ENCODE measurements around the gene PKP3.
"Not testable (repeated sequence)": the region's sequence is repeated elsewhere in the genome, so short reads cannot be mapped to it uniquely, and the experiment has no call there.

PKP3 gene

DNA sequence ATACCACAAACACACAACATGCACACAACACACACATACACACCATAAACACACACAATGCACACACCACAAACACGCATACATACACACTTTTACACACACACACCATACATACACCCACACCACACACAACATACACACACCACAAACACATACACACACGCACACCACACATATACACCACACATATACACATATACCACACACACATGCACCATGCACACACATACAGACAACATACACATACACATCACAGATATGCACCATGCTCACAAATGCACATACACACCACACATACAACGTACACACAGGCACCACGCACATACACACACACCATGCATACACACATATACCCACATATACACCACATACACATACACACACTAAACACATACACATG, 36.4 kb upstream of the PKP3 start:
- peaks cover 4% of the 10 kb centered on the region for H3K36me3 Mint-ChIP-seq (ENCODE audit: insufficient read depth)
- no peak overlapping the region for H3K27ac Mint-ChIP-seq (ENCODE audit: low read depth)
- H3K9me3 Mint-ChIP-seq = no peaks in the 10 kb centered on the region
- peaks cover 23% of the 10 kb centered on the region for H3K4me1 Mint-ChIP-seq
- ATAC-seq (replicated peaks; ENCODE audit: extremely low read depth, poor library complexity, severe bottlenecking) (no peak), DNase-seq (ENCODE audit: low spot score in 2 of 2) (no peak)
- no peaks in the 10 kb centered on the region for H3K27me3 Mint-ChIP-seq
- H3K4me3 Mint-ChIP-seq = no peak overlapping the region

- H3K4me1 Mint-ChIP-seq = peaks cover 17% of the 10 kb centered on the region
- ATAC-seq (replicated peaks; ENCODE audit: extremely low read depth, poor library complexity, severe bottlenecking) = no peak
- no peak for DNase-seq (ENCODE audit: low spot score in 2 of 2)
- peaks cover 4% of the 10 kb centered on the region for H3K36me3 Mint-ChIP-seq (ENCODE audit: insufficient read depth)
- no peak overlapping the region for H3K4me3 Mint-ChIP-seq
- no peak overlapping the region for H3K27ac Mint-ChIP-seq (ENCODE audit: low read depth)
- H3K27me3 Mint-ChIP-seq = no peaks in the 10 kb centered on the region
- H3K9me3 Mint-ChIP-seq = no peaks in the 10 kb centered on the region
Observed at GRCh38 chr11:358129-358800, 35.7 kb upstream of the PKP3 start.

- Mint-ChIP-seq H3K4me1 (peaks cover 14% of the 10 kb centered on the region), H3K4me3 (peak overlapping the region; percentile 41), H3K27me3 (no peaks in the 10 kb centered on the region), H3K36me3 (ENCODE audit: insufficient read depth) (peaks cover 4% of the 10 kb centered on the region), H3K9me3 (no peaks in the 10 kb centered on the region), H3K27ac (ENCODE audit: low read depth) (peak overlapping the region; percentile 94)
- DNase-seq (ENCODE audit: low spot score in 2 of 2) (peak in 1 of 2 donors; percentile 55), ATAC-seq (replicated peaks; ENCODE audit: extremely low read depth, poor library complexity, severe bottlenecking) (peak; percentile 79)
Observed at GRCh38 chr11:359181-359714, 34.8 kb upstream of the PKP3 start.

DNA sequence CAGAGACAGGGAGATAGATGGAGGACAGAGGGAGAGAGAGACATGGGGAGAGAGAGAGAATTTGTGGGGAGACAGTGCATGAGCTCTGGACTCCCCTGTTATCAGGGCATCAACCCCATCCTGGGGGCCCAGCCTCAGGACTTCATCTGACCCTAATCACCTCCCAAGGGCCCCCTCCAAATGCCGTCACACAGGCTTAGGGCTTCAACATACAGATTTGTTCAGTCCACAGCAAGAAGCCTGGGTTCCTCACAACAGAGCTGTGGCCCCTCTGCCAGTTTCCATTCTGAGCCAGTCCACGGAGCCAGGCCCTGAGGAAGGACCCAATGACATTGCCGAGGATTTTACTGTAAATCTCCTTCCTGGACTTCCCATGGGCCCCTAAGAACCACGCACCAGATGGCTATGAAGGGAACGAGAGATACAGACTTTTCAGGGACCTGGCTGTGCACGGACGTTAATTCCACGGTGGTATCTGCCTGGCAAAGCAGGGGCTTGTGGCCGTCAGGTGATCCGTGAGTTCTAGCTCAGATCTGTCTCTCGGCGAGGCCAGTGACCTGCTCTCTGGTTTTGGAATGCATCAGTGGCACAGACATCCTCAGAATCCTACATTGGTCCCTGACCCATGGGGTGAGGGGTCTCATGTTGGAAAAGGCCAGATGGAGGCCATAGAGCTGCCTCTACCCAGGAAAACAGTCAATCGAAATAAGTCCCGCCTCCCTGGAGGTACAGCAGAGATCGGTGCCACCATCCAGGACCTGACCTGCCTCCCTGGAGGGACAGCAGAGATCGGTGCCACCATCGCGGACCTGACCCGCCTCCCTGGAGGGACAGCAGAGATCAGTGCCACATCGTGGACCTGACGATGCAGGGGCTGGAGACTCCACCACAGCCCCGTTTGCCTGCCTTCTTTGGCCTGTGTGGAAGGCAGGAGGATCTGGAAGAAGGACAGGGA, 33.4 kb upstream of the PKP3 start:
- no peak overlapping the region for H3K4me3 Mint-ChIP-seq
- H3K27me3 Mint-ChIP-seq = no peaks in the 10 kb centered on the region
- peak overlapping the region; percentile 94 for H3K27ac Mint-ChIP-seq (ENCODE audit: low read depth)
- H3K36me3 Mint-ChIP-seq (ENCODE audit: insufficient read depth) = peaks cover under 1% of the 10 kb centered on the region
- no peak for DNase-seq (ENCODE audit: low spot score in 2 of 2)
- no peaks in the 10 kb centered on the region for H3K9me3 Mint-ChIP-seq
- H3K4me1 Mint-ChIP-seq = peaks cover 20% of the 10 kb centered on the region
- no peak for ATAC-seq (replicated peaks; ENCODE audit: extremely low read depth, poor library complexity, severe bottlenecking)

GRCh38 chr11:362642-363442, 31.2 kb upstream of the PKP3 start:
- Mint-ChIP-seq H3K27me3 (peaks cover 15% of the 10 kb centered on the region), H3K36me3 (ENCODE audit: insufficient read depth) (no peaks in the 10 kb centered on the region), H3K27ac (ENCODE audit: low read depth) (no peak overlapping the region), H3K4me3 (no peak overlapping the region), H3K4me1 (peaks cover 21% of the 10 kb centered on the region), H3K9me3 (no peaks in the 10 kb centered on the region)
- DNase-seq (ENCODE audit: low spot score in 2 of 2) = no peak
- ATAC-seq (replicated peaks; ENCODE audit: extremely low read depth, poor library complexity, severe bottlenecking) = no peak

- H3K27me3 Mint-ChIP-seq = peaks cover 21% of the 10 kb centered on the region
- not testable (repeated sequence) for DNase-seq (ENCODE audit: low spot score in 2 of 2); H3K36me3 Mint-ChIP-seq (ENCODE audit: insufficient read depth); H3K9me3 Mint-ChIP-seq; ATAC-seq (replicated peaks; ENCODE audit: extremely low read depth, poor library complexity, severe bottlenecking); H3K27ac Mint-ChIP-seq (ENCODE audit: low read depth); H3K4me3 Mint-ChIP-seq
- peaks cover 27% of the 10 kb centered on the region for H3K4me1 Mint-ChIP-seq
Observed at GRCh38 chr11:363443-363805, 30.6 kb upstream of the PKP3 start.

DNA sequence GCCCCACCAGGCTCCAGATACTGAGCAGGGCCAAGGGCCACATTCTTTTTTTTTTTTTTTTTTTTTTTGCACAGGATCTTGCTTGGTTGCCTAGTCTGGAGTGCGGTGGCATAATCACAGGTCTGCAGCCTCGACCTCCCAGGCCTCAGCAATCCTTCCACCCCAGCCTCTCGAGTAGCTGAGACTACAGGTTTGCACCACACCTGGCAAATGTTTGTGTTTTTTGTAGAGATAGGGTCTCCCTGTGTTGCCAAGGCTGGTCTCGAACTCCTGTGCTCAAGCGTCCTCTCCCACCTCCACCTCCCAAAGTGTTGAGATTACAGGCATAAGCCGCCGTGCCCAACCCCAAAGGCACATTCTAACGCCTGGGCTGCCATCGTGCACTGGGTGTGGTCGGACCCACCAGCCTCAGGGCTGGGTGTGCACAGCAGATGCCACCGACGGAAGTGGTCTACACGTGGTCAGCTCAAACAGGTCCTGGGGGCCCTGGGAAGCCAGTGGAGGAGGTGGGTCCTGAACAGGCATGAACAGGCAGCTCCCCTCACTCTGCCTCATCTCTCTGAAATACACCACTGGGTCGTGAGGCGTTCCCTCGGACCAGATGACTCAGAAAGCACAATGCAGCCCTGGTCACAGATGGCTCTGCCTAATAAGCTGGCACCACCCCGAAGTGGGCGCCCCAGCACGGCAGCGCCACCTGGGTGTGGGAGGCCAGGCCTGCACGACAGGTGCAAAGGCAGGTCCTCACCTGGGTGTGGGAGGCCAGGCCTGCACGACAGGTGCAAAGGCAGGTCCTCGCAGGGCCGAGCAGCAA, 29.9 kb upstream of the PKP3 start:
- H3K9me3 Mint-ChIP-seq = no peaks in the 10 kb centered on the region
- peaks cover 3% of the 10 kb centered on the region for H3K36me3 Mint-ChIP-seq (ENCODE audit: insufficient read depth)
- DNase-seq (ENCODE audit: low spot score in 2 of 2) (peak; percentile 66 to 75), ATAC-seq (replicated peaks; ENCODE audit: extremely low read depth, poor library complexity, severe bottlenecking) (peak; percentile 81)
- H3K4me1 Mint-ChIP-seq = peaks cover 30% of the 10 kb centered on the region
- peaks cover 27% of the 10 kb centered on the region for H3K27me3 Mint-ChIP-seq
- H3K4me3 Mint-ChIP-seq = peak overlapping the region; percentile 23
- peak overlapping the region; percentile 74 for H3K27ac Mint-ChIP-seq (ENCODE audit: low read depth)

DNA sequence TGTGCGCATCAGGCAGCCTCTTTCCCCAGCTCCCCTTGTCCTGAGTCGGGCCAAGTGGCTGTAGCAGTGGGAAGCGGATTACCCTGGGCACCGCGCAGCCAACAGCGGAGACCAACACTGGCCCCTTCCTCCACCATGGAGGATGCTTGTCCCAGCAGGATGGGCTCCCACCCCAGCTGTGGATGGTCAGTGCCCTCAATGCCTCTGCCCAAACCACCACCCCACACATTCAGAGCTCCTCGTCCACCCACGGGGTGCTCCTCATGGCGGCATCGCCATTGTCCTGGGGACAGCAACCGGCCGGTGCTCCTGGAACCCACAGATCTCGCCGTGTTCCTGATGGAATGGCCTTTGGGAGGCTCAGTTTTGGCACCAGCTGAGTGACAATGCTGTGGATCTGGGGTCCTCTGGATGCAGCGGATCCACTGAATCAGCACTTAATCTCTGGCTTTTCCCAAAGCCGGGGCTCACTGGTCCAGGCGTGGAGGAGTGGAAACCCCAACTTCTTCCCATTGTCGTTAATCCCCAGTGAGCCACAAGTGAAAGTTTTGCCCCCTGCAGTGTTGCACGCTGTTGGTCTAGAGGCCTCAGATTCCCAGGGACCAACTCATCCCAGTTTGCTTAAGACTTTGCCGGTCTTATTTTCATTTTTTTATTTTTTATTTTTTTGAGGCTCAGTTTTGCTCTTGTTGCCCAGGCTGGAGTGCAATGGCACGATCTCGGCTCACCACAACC, 28.9 kb upstream of the PKP3 start:
- Mint-ChIP-seq H3K9me3 (no peaks in the 10 kb centered on the region), H3K4me1 (peaks cover 22% of the 10 kb centered on the region), H3K4me3 (no peak overlapping the region), H3K36me3 (ENCODE audit: insufficient read depth) (peaks cover 3% of the 10 kb centered on the region), H3K27ac (ENCODE audit: low read depth) (no peak overlapping the region), H3K27me3 (peaks cover 27% of the 10 kb centered on the region)
- ATAC-seq (replicated peaks; ENCODE audit: extremely low read depth, poor library complexity, severe bottlenecking) = no peak
- no peak for DNase-seq (ENCODE audit: low spot score in 2 of 2)

GRCh38 chr11:365831-366230, 28.2 kb upstream of the PKP3 start:
- ATAC-seq (replicated peaks; ENCODE audit: extremely low read depth, poor library complexity, severe bottlenecking) = no peak
- Mint-ChIP-seq H3K9me3 (no peaks in the 10 kb centered on the region), H3K27ac (ENCODE audit: low read depth) (no peak overlapping the region), H3K36me3 (ENCODE audit: insufficient read depth) (peaks cover 5% of the 10 kb centered on the region), H3K27me3 (peaks cover 33% of the 10 kb centered on the region), H3K4me3 (no peak overlapping the region), H3K4me1 (peaks cover 26% of the 10 kb centered on the region)
- no peak for DNase-seq (ENCODE audit: low spot score in 2 of 2)

DNA sequence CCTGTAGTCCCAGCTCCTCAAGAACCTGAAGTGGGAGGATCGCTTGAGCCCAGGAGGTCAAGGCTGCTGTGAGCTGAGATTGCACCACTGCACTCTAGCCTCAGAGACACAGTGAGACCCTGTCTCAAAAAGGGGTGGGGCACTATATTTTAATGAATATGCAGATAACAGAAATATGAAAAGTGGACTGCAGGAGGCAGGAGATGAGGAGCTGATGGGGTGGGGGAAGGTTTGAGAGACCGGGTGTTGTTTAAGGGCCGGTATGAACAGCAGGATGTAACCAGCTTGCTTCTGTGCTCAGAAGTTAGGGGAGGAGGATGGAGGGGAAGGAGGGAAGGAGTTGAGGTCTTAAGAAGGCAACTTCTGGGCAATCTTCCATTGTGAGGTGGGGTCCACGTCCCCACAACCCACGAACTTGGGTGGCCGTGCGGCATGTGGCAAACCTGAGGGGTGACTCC, 26.0 kb upstream of the PKP3 start:
- no peaks in the 10 kb centered on the region for H3K9me3 Mint-ChIP-seq
- H3K27ac Mint-ChIP-seq (ENCODE audit: low read depth) = peak overlapping the region; percentile 57
- H3K4me3 Mint-ChIP-seq = peak overlapping the region; percentile 75
- peaks cover 35% of the 10 kb centered on the region for H3K4me1 Mint-ChIP-seq
- DNase-seq (ENCODE audit: low spot score in 2 of 2) = no peak
- peaks cover 42% of the 10 kb centered on the region for H3K27me3 Mint-ChIP-seq
- no peak for ATAC-seq (replicated peaks; ENCODE audit: extremely low read depth, poor library complexity, severe bottlenecking)
- H3K36me3 Mint-ChIP-seq (ENCODE audit: insufficient read depth) = peaks cover 8% of the 10 kb centered on the region

Measured in central memory CD8-positive, alpha-beta T cell (primary cell).